SJCRH30 (cell line): ENCODE data around the gene RSPH9. TPM values are rescaled to one million over a fixed set of nuclear protein-coding genes. Genes with fewer than 3 reads are reported as not detected.
"Not testable (repeated sequence)": the region's sequence is repeated elsewhere in the genome, so short reads cannot be mapped to it uniquely, and the experiment has no call there.

ENCODE experiments used
- DNase-seq, 2 experiments: peaks; one replicate each; pipeline ENCODE4 v3.0.0-alpha.2; 2015 to 2020
- H3K27ac ChIP-seq: fragments of 250-450 bp; sonication (Bioruptor Pico); 2 replicates; pipeline ENCODE4 v1.5.1; 2020; ENCODE audit warnings: mild to moderate bottlenecking, moderate library complexity
- H3K27me3 ChIP-seq: fragments of 250-450 bp; sonication (Bioruptor Pico); 2 replicates; pipeline ENCODE4 v1.5.1; 2020; ENCODE audit warnings: mild to moderate bottlenecking, moderate library complexity
- H3K36me3 ChIP-seq: fragments of 250-450 bp; sonication (Bioruptor Pico); 2 replicates; pipeline ENCODE4 v1.5.1; 2020; ENCODE audit warnings: mild to moderate bottlenecking, moderate library complexity
- H3K4me1 ChIP-seq: fragments of 250-450 bp; sonication (Bioruptor Pico); 2 replicates; pipeline ENCODE4 v1.5.1; 2020; ENCODE audit warnings: mild to moderate bottlenecking, moderate library complexity
- H3K4me3 ChIP-seq: fragments of 250-450 bp; sonication (Bioruptor Pico); 2 replicates; pipeline ENCODE4 v1.5.1; 2020; ENCODE audit warnings: mild to moderate bottlenecking, moderate library complexity
- H3K9me3 ChIP-seq: fragments of 250-450 bp; sonication (Bioruptor Pico); replicated peaks from 2 replicates; pipeline ENCODE4 v1.5.1; 2020; ENCODE audit warnings: mild to moderate bottlenecking, moderate library complexity
- total RNA-seq: library from RNA; depleted of rRNA; stranded (reverse); fragments of >200 nt; shearing (Covaris generic); gene quantifications from 2 replicates; pipeline ENCODE4 v1.2.3, GENCODE V29; 2014

The RSPH9 gene
- total RNA-seq, 1 experiment from 2014 or later, result not detected

DNA sequence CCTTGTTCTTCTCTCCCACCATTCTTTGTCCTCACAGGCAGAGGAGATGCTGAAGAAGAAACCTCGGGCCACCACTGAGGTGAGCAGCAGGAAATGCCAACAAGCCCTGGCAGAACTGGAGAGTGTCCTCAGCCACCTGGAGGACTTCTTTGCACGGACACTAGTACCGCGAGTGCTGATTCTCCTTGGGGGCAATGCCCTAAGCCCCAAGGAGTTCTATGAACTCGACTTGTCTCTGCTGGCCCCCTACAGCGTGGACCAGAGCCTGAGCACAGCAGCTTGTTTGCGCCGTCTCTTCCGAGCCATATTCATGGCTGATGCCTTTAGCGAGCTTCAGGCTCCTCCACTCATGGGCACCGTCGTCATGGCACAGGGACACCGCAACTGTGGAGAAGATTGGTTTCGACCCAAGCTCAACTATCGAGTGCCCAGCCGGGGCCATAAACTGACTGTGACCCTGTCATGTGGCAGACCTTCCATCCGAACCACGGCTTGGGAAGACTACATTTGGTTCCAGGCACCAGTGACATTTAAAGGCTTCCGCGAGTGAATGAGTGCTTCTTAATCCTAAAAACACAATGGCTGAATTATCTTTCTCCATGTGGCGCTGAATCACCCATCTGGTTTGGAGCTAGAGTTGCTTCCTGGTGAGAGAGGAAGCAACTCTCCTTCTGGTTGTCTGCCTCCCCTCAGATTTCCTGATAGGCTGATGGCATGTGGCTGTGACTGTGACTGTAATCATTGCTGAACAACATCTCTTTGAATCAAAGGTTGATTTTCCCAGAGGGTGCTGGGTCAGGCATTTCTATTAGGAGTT is 4.6 kb upstream of the RSPH9 start:
- Histone ChIP-seq H3K36me3 (peaks cover 39% of the 10 kb centered on the region), H3K27me3 (no peaks in the 10 kb centered on the region), H3K4me3 (no peak overlapping the region), H3K27ac (no peak overlapping the region), H3K9me3 (no peaks in the 10 kb centered on the region), H3K4me1 (0 out of 2 replicates have a peak, but pooled peaks cover 3% of the 10 kb centered on the region)
- no peak for DNase-seq

GRCh38 chr6:43645613-43645964 is 753 bp downstream of the RSPH9 start:
- H3K36me3 ChIP-seq, result peaks cover 13% of the 10 kb centered on the region
- H3K4me3 ChIP-seq, result no peak overlapping the region
- DNase-seq, result no peak
- H3K9me3 ChIP-seq, result no peaks in the 10 kb centered on the region
- H3K27ac ChIP-seq, result no peak overlapping the region
- no peaks in the 10 kb centered on the region for H3K4me1 ChIP-seq
- H3K27me3 ChIP-seq, result no peaks in the 10 kb centered on the region

GRCh38 chr6:43647613-43648012 is 2.8 kb downstream of the RSPH9 start:
- Histone ChIP-seq H3K27me3 (no peaks in the 10 kb centered on the region), H3K9me3 (no peaks in the 10 kb centered on the region), H3K4me1 (no peaks in the 10 kb centered on the region), H3K4me3 (no peak overlapping the region), H3K27ac (no peak overlapping the region), H3K36me3 (no peaks in the 10 kb centered on the region; the same call in 1 of the 2 replicates)
- DNase-seq, result peak in 1 of 2 experiments; percentile 30

GRCh38 chr6:43648248-43648647 is 3.4 kb downstream of the RSPH9 start:
- H3K9me3 ChIP-seq, result no peaks in the 10 kb centered on the region
- H3K36me3 ChIP-seq, result no peaks in the 10 kb centered on the region; the same call in 1 of the 2 replicates
- DNase-seq, result no peak
- no peak overlapping the region for H3K27ac ChIP-seq
- no peaks in the 10 kb centered on the region for H3K27me3 ChIP-seq
- H3K4me3 ChIP-seq, result no peak overlapping the region
- no peaks in the 10 kb centered on the region for H3K4me1 ChIP-seq

- not testable (repeated sequence) for H3K4me1 ChIP-seq, DNase-seq, H3K27ac ChIP-seq, H3K27me3 ChIP-seq, H3K9me3 ChIP-seq, H3K4me3 ChIP-seq, H3K36me3 ChIP-seq
Measured at GRCh38 chr6:43652822-43653221, 8.0 kb downstream of the RSPH9 start.

DNA sequence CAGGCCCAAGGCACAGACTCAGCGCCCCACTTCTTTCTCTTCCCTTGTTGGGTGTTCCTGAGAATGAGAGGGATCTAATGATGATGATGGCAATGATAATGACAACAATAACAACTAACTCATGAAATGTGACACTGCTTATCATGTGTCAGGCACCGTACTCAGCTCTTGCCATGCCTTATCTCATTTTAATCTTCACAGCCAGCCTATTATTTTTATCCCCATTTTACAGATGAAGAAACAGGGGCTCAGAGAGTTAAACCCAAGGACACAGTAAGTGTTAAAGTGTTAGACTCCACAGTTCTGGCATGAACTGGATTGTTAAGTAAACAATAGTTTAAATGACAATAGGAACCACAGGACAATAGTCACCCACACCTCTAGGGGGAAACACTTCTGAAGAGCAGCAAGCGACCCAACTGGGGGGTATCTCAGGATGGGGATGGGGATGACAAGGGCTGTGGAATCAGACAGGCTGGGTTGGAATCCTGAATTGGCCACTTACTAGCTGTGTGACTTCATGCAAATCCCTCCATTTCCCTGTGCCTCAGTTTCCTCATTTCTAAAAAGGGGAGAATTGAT is 12.5 kb downstream of the RSPH9 start:
- H3K27me3 ChIP-seq, result no peaks in the 10 kb centered on the region
- no peaks in the 10 kb centered on the region for H3K36me3 ChIP-seq
- DNase-seq, result no peak
- no peak overlapping the region for H3K4me3 ChIP-seq
- no peak overlapping the region for H3K27ac ChIP-seq
- H3K4me1 ChIP-seq, result no peaks in the 10 kb centered on the region
- no peaks in the 10 kb centered on the region for H3K9me3 ChIP-seq

DNA sequence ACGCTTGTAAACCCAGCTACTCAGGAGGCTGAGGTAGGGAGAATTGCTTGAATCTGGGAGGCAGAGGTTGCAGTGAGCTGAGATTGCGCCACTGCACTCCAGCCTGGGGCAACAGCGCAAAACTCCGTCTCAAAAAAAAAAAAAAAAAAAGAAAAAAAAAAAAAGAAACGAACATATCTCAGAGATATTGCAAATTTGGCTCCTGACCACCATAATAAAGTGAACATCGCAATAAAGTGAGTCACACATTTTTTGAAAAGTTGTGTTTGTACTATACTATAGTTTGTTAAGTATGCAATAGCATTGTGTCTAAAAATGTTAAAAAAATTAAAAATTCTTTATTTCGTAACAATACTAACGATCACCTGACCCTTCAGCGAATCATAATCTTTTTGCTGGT is 13.3 kb downstream of the RSPH9 start:
- H3K36me3 ChIP-seq, result no peaks in the 10 kb centered on the region
- no peaks in the 10 kb centered on the region for H3K9me3 ChIP-seq
- H3K27ac ChIP-seq, result no peak overlapping the region
- no peak for DNase-seq
- no peaks in the 10 kb centered on the region for H3K4me1 ChIP-seq
- H3K4me3 ChIP-seq, result no peak overlapping the region
- no peaks in the 10 kb centered on the region for H3K27me3 ChIP-seq

GRCh38 chr6:43662948-43663347 is 18.1 kb downstream of the RSPH9 start:
- not testable (repeated sequence) for H3K27me3 ChIP-seq, H3K4me3 ChIP-seq, H3K9me3 ChIP-seq, DNase-seq, H3K36me3 ChIP-seq, H3K27ac ChIP-seq
- H3K4me1 ChIP-seq, result peaks cover 28% of the 10 kb centered on the region

- Histone ChIP-seq H3K27me3 (no peaks in the 10 kb centered on the region), H3K36me3 (no peaks in the 10 kb centered on the region), H3K4me1 (peaks cover 29% of the 10 kb centered on the region), H3K27ac (peak overlapping the region; percentile 61), H3K9me3 (no peaks in the 10 kb centered on the region), H3K4me3 (no peak overlapping the region)
- DNase-seq, result peak; percentile 65 to 77
Measured at GRCh38 chr6:43665376-43665775, 20.5 kb downstream of the RSPH9 start.

- Histone ChIP-seq H3K36me3 (peaks cover 3% of the 10 kb centered on the region), H3K9me3 (no peaks in the 10 kb centered on the region), H3K4me3 (no peak overlapping the region), H3K4me1 (peaks cover 29% of the 10 kb centered on the region), H3K27me3 (no peaks in the 10 kb centered on the region), H3K27ac (peak overlapping the region; percentile 61)
- peak; percentile 85 to 92 for DNase-seq
Measured at GRCh38 chr6:43666196-43666920, 21.5 kb downstream of the RSPH9 start.

GRCh38 chr6:43667245-43668150 is 22.7 kb downstream of the RSPH9 start:
- H3K36me3 ChIP-seq, result peaks cover 13% of the 10 kb centered on the region
- H3K9me3 ChIP-seq, result no peaks in the 10 kb centered on the region
- no peak overlapping the region for H3K27ac ChIP-seq
- H3K4me3 ChIP-seq, result no peak overlapping the region
- peak; percentile 77 to 89 for DNase-seq
- H3K4me1 ChIP-seq, result peaks cover 29% of the 10 kb centered on the region
- H3K27me3 ChIP-seq, result no peaks in the 10 kb centered on the region

GRCh38 chr6:43668151-43669028 is 23.6 kb downstream of the RSPH9 start:
- Histone ChIP-seq H3K27me3 (no peaks in the 10 kb centered on the region), H3K9me3 (no peaks in the 10 kb centered on the region), H3K4me1 (peaks cover 29% of the 10 kb centered on the region), H3K27ac (no peak overlapping the region), H3K4me3 (no peak overlapping the region), H3K36me3 (peaks cover 14% of the 10 kb centered on the region)
- DNase-seq, result peak; percentile 42 to 66

- H3K36me3 ChIP-seq, result peaks cover 19% of the 10 kb centered on the region
- H3K9me3 ChIP-seq, result no peaks in the 10 kb centered on the region
- no peak overlapping the region for H3K27ac ChIP-seq
- no peaks in the 10 kb centered on the region for H3K27me3 ChIP-seq
- peaks cover 29% of the 10 kb centered on the region for H3K4me1 ChIP-seq
- no peak for DNase-seq
- H3K4me3 ChIP-seq, result no peak overlapping the region
Measured at GRCh38 chr6:43669050-43669921, 24.4 kb downstream of the RSPH9 start.
